ENCODE results near the gene CKMT2.

DNA sequence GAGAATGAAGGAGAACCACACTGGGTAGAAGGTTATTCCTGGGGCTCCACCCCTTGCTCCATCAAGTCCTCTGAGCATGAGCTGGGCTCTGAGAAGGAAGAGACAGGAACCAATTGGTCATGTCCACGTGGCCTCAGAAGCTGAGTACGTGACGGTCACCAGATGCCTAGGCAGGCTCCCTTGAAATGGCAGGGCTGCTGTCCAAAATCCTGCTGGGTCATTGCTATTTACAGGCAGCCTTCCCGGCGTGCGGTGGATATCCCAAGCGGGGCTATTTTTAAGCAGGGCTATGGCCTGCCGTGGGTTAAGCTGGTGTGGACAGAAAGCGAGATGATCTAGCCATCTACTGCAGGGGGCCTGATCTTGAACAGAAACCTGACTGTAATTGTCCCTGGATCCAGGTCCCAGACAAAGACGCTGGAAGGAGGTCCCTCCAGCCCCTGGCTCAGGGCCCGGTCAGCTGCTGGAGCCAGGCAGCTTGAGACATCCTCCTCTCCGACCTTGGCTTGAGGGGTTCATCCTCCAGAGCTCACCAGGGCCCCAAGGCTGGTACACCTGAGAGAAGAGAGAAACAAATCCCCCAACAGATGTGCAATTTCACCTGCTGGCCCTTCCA is 550 bp upstream of the CKMT2 start:
- TF ChIP-seq, protein P1, sequence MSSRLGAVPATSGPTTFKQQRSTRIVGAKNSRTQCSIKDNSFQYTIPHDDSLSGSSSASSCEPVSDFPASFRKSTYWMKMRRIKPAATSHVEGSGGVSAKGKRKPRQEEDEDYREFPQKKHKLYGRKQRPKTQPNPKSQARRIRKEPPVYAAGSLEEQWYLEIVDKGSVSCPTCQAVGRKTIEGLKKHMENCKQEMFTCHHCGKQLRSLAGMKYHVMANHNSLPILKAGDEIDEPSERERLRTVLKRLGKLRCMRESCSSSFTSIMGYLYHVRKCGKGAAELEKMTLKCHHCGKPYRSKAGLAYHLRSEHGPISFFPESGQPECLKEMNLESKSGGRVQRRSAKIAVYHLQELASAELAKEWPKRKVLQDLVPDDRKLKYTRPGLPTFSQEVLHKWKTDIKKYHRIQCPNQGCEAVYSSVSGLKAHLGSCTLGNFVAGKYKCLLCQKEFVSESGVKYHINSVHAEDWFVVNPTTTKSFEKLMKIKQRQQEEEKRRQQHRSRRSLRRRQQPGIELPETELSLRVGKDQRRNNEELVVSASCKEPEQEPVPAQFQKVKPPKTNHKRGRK (CRISPR knock-in tag; IDR thresholded peaks at IDR 0.05; ENCODE audit: borderline replicate concordance): no peak
- TF ChIP-seq, protein P2, sequence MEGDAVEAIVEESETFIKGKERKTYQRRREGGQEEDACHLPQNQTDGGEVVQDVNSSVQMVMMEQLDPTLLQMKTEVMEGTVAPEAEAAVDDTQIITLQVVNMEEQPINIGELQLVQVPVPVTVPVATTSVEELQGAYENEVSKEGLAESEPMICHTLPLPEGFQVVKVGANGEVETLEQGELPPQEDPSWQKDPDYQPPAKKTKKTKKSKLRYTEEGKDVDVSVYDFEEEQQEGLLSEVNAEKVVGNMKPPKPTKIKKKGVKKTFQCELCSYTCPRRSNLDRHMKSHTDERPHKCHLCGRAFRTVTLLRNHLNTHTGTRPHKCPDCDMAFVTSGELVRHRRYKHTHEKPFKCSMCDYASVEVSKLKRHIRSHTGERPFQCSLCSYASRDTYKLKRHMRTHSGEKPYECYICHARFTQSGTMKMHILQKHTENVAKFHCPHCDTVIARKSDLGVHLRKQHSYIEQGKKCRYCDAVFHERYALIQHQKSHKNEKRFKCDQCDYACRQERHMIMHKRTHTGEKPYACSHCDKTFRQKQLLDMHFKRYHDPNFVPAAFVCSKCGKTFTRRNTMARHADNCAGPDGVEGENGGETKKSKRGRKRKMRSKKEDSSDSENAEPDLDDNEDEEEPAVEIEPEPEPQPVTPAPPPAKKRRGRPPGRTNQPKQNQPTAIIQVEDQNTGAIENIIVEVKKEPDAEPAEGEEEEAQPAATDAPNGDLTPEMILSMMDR (IDR thresholded peaks at IDR 0.05): no peak
- TF ChIP-seq CREB1 (CRISPR knock-in tag; IDR thresholded peaks at IDR 0.05) (no peak), ZNF317 (CRISPR knock-in tag; IDR thresholded peaks at IDR 0.05; ENCODE audit: borderline replicate concordance, low read depth) (no peak)
- TF ChIP-seq, protein P3, sequence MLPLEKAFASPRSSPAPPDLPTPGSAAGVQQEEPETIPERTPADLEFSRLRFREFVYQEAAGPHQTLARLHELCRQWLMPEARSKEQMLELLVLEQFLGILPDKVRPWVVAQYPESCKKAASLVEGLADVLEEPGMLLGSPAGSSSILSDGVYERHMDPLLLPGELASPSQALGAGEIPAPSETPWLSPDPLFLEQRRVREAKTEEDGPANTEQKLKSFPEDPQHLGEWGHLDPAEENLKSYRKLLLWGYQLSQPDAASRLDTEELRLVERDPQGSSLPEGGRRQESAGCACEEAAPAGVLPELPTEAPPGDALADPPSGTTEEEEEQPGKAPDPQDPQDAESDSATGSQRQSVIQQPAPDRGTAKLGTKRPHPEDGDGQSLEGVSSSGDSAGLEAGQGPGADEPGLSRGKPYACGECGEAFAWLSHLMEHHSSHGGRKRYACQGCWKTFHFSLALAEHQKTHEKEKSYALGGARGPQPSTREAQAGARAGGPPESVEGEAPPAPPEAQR (CRISPR knock-in tag; IDR thresholded peaks at IDR 0.05): no peak

Data from WTC11 (cell line).